ENCODE measurements around the gene CERS5. TPM values are rescaled to one million over a fixed set of nuclear protein-coding genes. Genes with fewer than 3 reads are reported as not detected.
A peak's percentile ranks its signal among the peaks of the same experiment; 100 is the strongest.

The CERS5 gene
- total RNA-seq, 1 experiment from 2014 or later, result 58.1 TPM

DNA sequence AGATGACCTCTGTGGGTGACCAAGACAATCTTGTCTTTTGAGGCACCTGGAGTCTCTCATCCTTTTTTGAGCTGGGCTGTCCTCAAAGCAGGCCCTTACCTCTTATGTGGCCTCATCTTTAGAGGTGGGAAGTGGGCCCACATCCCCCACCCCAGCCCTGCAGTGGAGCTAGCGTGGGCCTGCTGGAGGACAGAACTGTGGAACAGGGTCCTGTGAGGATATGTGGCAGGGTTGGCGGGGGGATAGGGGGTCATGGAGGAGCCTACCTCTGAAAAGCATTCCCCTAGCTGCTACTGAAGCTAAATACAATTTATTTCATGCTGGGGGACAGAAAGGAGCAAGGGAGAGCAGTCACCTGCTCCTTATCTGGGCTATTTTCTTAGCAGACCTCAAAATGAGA lies 63.8 kb downstream of the CERS5 start:
- ChIA-PET POLR2A (interaction anchor here (0.6 to 5.8 kb wide), 4 partner anchors 8 to 18 kb away, joined by 3 to 44 read pairs (median 5); partner anchors contain the start of genes COX14 and SMARCD1), CTCF (interaction anchor here (1.0 to 15.2 kb wide), 4 partner anchors 8 to 158 kb away, joined by 3 to 232 read pairs (median 51); partner anchors contain the start of genes COX14 and SMARCD1)
- H3K27me3 Mint-ChIP-seq (ENCODE audit: insufficient read depth, unreplicated experiment), result no peaks in the 10 kb centered on the region
- intact Hi-C loops (cut with micrococcal nuclease), result no loop called here
- no TSS peak for BruUV-seq (replicated peaks)
- no peak overlapping the region for H3K27ac Mint-ChIP-seq (ENCODE audit: low read depth, unreplicated experiment)
- H3K36me3 Mint-ChIP-seq (ENCODE audit: insufficient read depth, unreplicated experiment), result peaks cover 33% of the 10 kb centered on the region
- TF ChIP-seq, protein P1, sequence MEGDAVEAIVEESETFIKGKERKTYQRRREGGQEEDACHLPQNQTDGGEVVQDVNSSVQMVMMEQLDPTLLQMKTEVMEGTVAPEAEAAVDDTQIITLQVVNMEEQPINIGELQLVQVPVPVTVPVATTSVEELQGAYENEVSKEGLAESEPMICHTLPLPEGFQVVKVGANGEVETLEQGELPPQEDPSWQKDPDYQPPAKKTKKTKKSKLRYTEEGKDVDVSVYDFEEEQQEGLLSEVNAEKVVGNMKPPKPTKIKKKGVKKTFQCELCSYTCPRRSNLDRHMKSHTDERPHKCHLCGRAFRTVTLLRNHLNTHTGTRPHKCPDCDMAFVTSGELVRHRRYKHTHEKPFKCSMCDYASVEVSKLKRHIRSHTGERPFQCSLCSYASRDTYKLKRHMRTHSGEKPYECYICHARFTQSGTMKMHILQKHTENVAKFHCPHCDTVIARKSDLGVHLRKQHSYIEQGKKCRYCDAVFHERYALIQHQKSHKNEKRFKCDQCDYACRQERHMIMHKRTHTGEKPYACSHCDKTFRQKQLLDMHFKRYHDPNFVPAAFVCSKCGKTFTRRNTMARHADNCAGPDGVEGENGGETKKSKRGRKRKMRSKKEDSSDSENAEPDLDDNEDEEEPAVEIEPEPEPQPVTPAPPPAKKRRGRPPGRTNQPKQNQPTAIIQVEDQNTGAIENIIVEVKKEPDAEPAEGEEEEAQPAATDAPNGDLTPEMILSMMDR (IDR thresholded peaks at IDR 0.05; ENCODE audit: unreplicated experiment), result no peak
- no peak overlapping the region for H3K4me3 Mint-ChIP-seq (ENCODE audit: unreplicated experiment)
- DNase-seq (ENCODE audit: unreplicated experiment), result no peak
- no peaks in the 10 kb centered on the region for H3K9me3 Mint-ChIP-seq (ENCODE audit: unreplicated experiment)
- H3K4me1 Mint-ChIP-seq (ENCODE audit: insufficient read depth, unreplicated experiment), result peaks cover 18% of the 10 kb centered on the region

DNA sequence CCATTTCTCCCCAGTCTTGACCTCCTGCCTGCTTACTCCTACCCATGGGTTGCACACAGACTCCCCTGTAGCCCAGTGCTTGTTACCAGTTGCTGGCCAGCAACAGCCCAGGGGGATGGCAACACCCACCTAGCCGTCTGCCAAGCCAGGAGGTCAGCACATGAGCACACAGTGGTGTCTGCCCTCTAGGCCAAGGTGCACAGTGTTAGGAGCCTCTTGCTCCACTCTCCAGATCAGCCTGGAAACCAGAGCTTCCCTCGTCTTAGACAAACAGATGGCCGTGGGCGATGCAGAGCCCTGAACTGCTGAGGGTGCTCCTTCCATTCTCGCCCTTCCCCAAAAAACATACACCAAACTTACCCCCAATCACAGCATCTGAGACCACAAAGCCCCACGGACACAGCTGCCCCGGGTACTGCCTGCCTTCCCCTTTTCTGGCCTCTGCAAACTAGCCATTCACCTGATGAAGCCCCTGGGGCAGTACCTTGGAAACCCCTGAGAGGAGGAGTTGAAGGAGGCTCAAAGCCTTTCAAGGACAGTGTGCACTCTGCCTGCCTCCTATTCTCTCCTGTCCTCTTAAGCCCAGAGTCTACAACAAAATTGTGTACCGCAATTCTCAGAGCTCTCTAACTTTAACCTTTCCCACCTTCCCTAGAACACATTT lies 64.4 kb downstream of the CERS5 start:
- TF ChIP-seq, protein P1 (IDR thresholded peaks at IDR 0.05; ENCODE audit: unreplicated experiment), result no peak
- POLR2A ChIA-PET, result interaction anchor here (0.6 to 5.8 kb wide), 3 partner anchors 8 to 64 kb away, joined by 3 to 44 read pairs (median 3); partner anchors contain the start of genes CERS5 and COX14
- H3K4me1 Mint-ChIP-seq (ENCODE audit: insufficient read depth, unreplicated experiment), result peaks cover 18% of the 10 kb centered on the region
- BruUV-seq (replicated peaks), result no TSS peak
- no peak overlapping the region for H3K27ac Mint-ChIP-seq (ENCODE audit: low read depth, unreplicated experiment)
- H3K4me3 Mint-ChIP-seq (ENCODE audit: unreplicated experiment), result no peak overlapping the region
- no peak for DNase-seq (ENCODE audit: unreplicated experiment)
- no peaks in the 10 kb centered on the region for H3K27me3 Mint-ChIP-seq (ENCODE audit: insufficient read depth, unreplicated experiment)
- intact Hi-C loops (cut with micrococcal nuclease), result no loop called here
- H3K36me3 Mint-ChIP-seq (ENCODE audit: insufficient read depth, unreplicated experiment), result peaks cover 39% of the 10 kb centered on the region
- CTCF ChIA-PET, result interaction anchor here (0.6 to 15.2 kb wide), 4 partner anchors 9 to 157 kb away, joined by 3 to 232 read pairs (median 50); partner anchors contain the start of genes COX14 and SMARCD1
- H3K9me3 Mint-ChIP-seq (ENCODE audit: unreplicated experiment), result no peaks in the 10 kb centered on the region

DNA sequence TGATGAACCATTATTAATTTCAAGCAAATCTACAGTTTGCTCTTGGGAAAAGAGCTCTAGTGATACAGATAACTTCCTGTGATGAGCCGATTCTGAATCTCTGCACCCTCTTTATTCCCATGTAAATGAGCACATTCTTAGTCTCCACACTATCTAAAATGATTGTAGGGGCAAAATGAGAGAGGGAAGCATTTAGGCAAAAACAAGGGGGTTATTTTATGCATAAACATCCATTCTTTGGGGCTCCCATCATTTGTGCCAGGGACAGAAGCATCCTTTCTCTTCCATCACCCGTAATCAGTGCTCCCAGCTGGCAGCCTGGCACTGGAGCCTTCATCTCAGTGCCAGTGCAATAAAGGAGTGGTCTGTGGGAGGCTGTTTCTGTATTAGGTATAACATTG lies 65.0 kb downstream of the CERS5 start:
- no peak overlapping the region for H3K4me3 Mint-ChIP-seq (ENCODE audit: unreplicated experiment)
- TSS peak; percentile 6 for BruUV-seq (replicated peaks)
- ChIA-PET POLR2A (interaction anchor here (2.2 to 5.8 kb wide), 2 partner anchors 9 to 14 kb away, joined by 8 to 44 read pairs; partner anchors contain the start of gene COX14), CTCF (interaction anchor here (0.6 to 15.2 kb wide), 5 partner anchors 9 to 366 kb away, joined by 3 to 232 read pairs (median 4); partner anchors contain the start of genes COX14 and SMARCD1)
- H3K9me3 Mint-ChIP-seq (ENCODE audit: unreplicated experiment), result no peaks in the 10 kb centered on the region
- TF ChIP-seq, protein P1 (IDR thresholded peaks at IDR 0.05; ENCODE audit: unreplicated experiment), result no peak
- DNase-seq (ENCODE audit: unreplicated experiment), result no peak
- H3K36me3 Mint-ChIP-seq (ENCODE audit: insufficient read depth, unreplicated experiment), result peaks cover 45% of the 10 kb centered on the region
- H3K27ac Mint-ChIP-seq (ENCODE audit: low read depth, unreplicated experiment), result no peak overlapping the region
- intact Hi-C loops (cut with micrococcal nuclease), result no loop called here
- H3K27me3 Mint-ChIP-seq (ENCODE audit: insufficient read depth, unreplicated experiment), result no peaks in the 10 kb centered on the region
- peaks cover 18% of the 10 kb centered on the region for H3K4me1 Mint-ChIP-seq (ENCODE audit: insufficient read depth, unreplicated experiment)

DNA sequence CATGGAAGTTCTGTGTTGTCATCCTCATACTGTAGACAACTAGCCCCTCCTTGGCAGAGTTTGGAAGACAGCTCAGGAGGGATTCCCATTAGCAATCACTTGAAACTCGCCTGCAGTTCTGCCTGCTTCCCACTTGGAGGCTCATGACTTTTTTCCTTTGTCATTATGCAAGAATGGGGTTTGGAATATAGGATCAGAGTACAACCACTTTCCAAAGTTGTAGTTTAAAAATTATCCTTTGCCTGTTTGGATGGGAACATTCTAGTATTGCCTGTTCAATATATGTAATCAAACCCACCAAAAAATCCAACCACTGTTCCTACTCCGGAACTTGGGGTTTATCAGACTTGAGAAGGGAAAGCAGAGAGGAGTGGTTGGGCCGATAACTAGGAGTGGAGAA lies 65.5 kb downstream of the CERS5 start:
- H3K36me3 Mint-ChIP-seq (ENCODE audit: insufficient read depth, unreplicated experiment), result peaks cover 50% of the 10 kb centered on the region
- TF ChIP-seq, protein P1 (IDR thresholded peaks at IDR 0.05; ENCODE audit: unreplicated experiment), result peak; percentile 35
- no peak overlapping the region for H3K27ac Mint-ChIP-seq (ENCODE audit: low read depth, unreplicated experiment)
- ChIA-PET CTCF (interaction anchor here (0.6 to 15.2 kb wide), 7 partner anchors 10 to 366 kb away, joined by 3 to 232 read pairs (median 4); partner anchors contain the start of genes COX14 and SMARCD1), POLR2A (interaction anchor here (2.2 to 5.8 kb wide), 2 partner anchors 10 to 13 kb away, joined by 8 to 44 read pairs; partner anchors contain the start of gene COX14)
- BruUV-seq (replicated peaks), result no TSS peak
- peak; percentile 39 for DNase-seq (ENCODE audit: unreplicated experiment)
- no peaks in the 10 kb centered on the region for H3K27me3 Mint-ChIP-seq (ENCODE audit: insufficient read depth, unreplicated experiment)
- intact Hi-C loops (cut with micrococcal nuclease), result no loop called here
- no peak overlapping the region for H3K4me3 Mint-ChIP-seq (ENCODE audit: unreplicated experiment)
- H3K9me3 Mint-ChIP-seq (ENCODE audit: unreplicated experiment), result no peaks in the 10 kb centered on the region
- peaks cover 18% of the 10 kb centered on the region for H3K4me1 Mint-ChIP-seq (ENCODE audit: insufficient read depth, unreplicated experiment)
